ENCODE measurements around the gene CLCN5.
A peak's percentile ranks its signal among the peaks of the same experiment; 100 is the strongest.

Gene CLCN5

DNA sequence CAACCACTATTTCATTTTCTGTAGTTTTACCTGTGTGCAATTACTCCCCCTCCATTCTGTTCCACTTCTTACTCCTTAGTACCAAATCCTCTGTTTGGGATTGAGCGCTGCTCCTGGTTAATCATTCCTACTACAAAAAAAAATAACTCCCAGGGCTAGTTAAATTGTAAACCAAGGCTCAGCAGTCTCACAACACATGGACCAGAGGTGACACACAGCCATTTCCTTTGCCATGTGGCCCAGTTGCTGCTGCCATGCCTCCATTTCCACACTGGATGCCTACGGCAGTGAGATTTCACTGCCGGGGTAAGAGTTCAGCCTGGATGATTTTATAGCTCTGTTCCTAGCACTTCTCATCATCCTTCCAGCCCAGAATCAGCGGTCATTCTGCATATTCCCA lies 171.2 kb downstream of the CLCN5 start:
- DNase-seq = no peak

DNA sequence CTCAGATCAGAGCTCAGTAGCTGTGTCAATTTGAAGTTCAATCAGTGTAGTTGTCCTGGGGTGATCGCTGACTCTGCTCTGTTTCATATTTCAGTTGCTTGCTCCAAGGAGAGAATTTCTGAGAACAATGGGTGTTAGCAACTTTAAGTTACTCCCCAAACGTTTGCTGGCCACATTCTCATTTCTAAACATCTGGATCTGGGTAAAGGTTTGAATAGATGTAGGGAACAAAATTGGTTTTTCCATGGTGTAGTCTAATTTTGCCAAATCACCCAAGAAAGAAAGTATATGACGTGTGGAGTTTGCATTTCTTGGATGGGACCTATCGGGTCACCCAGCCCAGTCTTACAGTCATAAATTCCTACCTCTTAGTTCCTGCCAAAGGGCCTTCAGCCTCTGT lies 174.7 kb downstream of the CLCN5 start:
- no peak for DNase-seq

DNA sequence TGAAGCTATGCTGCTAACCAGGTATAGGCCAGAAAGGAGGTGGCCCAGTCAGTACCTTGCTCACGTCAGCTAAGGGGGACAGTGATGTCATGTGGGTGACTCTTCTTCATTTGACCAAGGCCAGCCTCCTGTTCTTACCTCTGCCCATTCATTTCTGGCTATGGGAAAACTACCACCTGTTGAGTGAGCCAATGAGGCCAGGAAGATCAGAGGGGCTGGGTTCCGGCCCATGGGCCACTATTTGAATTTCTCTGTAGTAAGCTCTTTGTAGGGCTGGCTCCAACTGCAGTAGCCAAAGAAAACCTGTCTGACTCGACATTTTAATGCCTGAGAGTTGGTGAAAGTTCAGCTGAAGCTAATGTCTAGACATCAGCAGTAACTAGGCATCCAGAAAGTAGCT lies 175.8 kb downstream of the CLCN5 start:
- DNase-seq = no peak

DNA sequence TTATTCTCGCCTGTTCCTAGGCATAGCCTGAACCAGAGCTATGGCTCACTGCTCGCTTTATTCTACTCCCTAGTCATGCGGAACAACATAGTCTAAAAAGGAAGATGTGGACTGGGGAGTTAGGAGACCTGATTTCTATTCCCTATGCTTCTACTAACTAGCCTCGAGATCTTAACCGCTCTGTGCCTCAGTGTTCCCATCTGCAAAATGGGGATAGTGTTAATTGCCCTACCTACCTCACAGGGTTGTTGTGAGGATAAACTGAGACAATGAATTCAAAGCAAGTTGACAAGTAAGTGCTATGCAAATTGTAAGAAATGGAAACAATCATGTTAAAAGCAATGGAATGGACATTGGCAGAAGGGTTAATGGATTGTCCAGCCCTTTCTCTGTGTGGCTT lies 176.4 kb downstream of the CLCN5 start:
- no peak for DNase-seq

DNA sequence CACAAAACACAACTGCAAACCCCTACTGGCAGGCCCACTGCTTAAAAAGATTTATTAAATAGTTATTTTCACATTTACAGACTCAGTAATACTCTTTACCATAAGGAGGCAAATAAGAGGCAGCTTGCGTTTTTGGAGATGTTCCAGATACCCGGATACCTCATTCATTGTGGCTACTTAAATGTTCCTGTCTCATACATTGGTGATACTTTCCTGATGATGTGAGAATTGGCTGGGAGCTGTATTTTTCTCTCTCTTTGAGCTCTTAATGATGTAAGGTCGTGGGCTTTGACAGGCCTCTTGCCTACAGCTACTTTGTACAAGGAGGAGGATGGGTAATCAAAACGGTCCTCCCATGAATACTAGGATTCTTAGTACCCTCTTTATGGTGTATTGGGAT lies 176.9 kb downstream of the CLCN5 start:
- DNase-seq = no peak

DNA sequence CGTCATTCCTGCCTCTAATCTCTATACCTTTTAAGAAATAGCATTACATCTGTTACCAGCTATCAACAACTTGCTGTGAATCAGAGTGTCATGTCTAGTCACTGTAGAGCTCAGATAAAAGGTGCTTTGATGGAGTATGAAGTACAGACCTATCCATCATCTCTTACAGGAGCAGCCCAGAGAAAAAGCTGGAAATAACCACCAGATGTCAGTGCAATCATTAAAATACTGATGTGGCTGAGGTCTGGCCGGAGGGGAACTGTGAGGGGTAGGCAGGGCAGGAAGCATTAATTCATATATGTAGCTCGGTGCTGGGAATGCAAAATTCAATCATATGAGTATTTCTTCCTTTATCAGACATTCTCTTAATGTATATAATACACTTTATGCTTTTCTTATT lies 177.8 kb downstream of the CLCN5 start:
- peak; percentile 50 for DNase-seq

DNA sequence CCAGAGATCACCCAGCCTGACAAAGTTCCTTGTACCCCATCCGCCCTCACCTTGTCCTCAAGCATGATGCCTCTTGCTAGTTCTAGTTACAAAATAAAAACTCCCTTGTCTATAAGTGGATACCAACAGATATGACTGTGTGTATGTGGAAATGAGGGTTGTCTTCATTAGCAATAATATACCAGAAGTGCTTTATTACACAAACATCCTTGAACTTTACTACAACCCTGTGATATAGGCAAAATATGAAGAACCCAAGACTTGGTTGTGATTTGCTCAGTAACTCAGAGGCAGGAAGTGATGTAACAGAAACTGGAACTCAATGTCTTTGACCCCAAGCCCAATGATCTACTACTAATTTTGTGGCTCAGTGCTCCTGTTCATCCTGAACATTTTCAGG lies 180.8 kb downstream of the CLCN5 start:
- no peak for DNase-seq

DNA sequence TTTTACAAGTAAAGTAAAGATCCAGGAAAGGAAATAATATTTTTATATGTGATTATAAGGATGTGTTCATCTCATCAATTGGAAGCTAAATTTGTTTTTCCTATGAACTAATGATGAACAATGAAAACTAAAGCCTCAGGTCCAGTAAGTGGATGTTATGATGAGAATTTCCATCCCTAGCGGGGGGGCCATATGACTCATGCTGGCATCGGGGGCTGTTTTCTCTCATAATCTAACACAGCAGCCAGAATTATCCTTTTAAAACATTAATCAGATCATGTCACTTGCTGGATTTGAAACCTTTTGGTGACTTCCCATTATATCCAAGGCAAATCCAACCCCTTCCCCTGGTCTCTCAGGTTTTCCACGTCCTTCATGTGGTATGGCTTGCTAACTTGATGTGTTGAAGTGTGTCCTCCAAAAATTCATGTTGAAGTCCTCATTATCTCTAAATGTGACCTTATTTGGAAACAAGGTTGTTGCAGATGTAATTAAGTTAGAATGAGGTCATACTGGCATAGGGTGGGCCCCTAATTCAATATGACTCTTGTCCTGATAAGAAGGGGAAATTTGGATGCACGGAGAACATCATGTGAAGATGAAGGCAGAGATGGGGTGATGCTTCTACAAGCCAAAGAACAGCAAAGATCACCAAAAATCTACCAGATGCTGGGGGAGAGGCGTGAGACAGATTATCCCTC lies 181.6 kb downstream of the CLCN5 start:
- peak; percentile 41 for DNase-seq

DNA sequence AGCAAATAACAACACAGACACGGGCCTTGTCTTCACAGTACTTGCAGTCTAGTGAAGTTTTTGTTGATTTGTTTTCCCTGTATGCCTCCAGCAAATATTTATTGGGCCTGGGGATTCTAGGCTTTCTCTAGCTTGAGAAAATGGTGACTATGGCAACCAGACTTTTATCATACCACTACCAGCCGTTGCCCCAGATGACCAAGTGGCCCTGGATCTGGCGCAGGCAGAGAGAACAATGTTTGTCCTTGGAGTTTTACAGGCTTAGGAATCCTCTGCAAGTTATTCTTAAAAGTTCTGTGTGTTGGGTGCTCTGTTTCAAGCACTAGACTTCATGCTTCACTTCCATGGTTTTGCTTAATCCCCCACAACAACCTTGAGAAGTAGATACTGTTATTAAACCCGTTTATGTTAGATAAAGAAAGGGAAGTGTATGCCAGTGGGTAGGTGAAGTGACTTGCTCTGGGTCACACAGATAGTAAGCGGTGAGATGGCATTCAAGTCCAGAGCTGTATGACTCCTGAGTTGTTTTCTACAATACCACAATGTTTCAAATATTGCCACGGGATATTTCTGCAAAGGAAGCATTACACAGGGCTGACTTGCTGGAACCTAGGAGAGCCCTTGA lies 183.8 kb downstream of the CLCN5 start:
- no peak for DNase-seq

DNA sequence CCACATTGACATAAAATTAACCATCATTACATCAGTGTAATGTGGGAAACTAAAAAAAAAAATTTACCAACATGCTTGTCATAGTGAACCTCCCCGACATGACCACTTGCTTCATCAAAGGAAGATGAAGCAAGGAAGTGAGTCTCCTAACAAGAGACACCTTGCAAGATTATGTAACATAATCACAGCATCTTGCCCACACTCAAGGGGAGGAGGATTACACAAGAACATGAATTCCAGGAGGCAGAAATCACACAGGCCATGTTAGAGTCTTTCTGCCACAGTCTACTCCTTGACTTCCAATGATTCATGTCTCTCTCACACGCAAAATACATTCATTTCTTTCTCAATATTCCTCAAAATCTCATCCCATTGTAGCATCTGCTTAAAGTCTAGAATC lies 185.1 kb downstream of the CLCN5 start:
- DNase-seq = no peak

DNA sequence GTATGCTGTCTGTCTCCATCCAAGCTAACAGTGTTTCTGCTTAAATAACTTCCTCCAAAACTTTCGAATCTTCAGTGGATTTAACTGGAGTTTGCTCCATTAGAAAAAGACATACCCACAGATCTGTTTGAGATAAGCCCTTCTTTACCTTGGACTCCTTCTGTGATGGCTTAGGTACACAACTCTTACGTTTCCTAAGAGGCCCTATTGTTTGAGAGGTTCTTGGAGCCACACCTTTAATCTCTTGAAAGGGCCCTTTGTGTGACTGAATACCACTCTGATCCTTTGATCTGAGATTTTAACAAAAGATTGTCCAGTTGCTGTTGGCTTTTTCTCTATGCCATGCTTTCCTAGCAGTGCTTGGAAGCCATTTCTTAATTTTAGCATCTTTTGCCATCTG lies 185.9 kb downstream of the CLCN5 start:
- peak; percentile 8 for DNase-seq

DNA sequence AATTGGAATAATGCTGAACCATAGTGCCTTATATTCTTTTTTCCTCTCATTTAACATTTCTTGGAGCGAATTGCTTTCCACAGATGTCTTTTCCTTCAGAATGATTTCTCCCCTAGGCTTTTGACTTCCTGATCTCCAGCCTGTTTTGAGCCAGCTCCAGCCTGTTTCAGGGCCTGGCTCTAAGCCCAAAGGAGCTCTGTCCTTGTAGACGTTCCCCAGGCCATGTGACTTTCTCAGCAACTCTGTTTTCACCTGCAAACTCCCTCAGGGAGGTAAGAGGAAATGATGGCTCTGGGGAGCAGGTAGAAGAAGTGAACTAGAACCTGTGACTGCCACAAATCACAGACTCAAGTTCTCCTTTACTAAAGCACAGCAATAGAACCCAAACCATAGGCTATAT lies 189.3 kb downstream of the CLCN5 start:
- no peak for DNase-seq

DNA sequence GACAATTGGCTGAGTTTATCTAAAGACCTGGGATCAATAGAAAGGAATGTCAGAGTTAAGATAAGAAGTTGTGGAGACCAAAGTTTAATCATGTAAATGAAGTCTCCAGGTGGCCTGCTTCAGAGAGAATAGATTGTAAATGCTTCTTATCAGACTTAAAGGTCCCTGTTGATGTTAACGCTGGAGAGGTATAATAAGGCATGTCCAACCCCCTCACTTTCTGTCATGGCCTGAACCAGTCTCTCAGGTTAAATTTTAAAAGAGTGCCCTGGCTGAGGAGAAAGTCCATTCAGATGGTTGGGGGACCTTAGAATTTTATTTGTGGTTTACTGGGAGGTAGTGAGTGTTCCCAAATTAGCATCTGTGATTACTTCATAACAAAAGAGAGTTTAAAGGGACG lies 191.7 kb downstream of the CLCN5 start:
- DNase-seq = no peak

DNA sequence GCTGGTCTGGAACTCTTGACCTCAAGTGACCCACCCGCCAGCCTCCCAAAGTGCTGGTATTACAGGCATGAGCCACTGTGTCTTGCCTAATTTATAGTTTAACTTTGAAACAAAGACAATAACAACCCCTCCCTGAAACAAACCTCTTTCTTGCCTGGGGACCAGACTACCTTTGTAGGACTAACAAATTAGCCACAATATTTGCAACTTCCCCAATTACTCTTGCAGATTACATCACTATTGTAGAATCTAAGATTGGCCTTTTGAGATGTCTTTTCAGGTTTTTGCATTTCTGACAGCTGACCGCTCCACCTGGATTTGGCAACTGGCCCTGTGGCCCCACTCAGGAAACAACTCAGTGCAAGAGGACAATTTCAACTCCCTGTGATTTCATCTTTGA lies 193.6 kb downstream of the CLCN5 start:
- no peak for DNase-seq

DNA sequence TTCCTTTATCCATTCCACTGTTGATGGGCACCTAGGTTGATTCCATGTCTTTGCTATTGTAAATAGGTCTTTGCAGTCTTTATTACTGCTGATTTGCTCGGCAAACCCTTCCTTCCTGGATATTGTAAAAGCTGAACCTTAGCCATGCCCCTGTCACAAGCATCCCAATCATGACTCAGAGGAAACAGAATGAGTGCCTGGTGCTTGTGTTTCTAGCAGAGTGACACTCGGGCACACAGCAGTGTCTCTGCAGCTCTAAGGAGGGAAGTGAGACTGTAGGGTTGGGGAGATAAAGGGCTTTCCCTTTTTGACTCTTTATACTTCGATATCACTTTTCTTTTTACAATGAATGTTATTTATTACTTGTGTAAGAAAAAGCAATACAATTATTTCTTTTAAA lies 195.1 kb downstream of the CLCN5 start:
- DNase-seq = no peak

DNA sequence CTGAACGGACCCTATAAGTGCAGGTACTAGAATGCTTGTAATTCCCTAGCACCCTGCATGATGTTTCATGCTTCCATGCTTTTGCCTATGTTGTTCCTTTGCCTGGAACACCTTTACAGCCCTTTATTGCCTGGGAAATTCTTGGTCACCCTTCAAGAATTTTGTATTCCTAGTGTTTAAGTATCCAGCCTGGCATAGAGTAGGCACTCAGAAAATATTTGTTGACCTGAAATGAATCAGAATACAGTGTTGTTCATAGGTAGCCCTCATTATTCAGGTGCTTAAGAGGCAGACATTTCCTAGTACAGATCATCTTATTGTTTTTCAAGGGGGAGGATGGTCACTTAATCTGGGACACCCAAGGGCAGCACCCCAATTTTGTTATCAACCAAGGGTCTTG lies 203.1 kb downstream of the CLCN5 start:
- DNase-seq = no peak

DNA sequence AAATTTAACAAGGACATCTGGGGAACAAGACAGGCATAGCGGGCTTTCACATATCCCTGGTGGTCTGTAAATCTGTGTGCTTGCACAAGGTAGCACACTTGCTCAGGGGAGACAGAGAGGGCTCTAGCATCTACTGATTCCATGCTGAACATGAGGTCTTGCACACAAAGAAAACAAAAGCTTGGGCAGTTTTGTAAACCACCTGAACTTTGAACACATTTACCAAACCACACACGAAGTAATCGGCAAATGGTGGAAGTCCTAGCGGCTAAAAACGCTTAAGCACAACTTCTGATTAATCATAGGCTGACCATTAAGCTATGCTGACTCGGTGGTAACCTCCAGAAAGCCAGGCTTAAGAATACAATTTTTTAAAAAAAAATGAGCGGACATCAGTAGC lies 225.6 kb downstream of the CLCN5 start:
- no peak for DNase-seq
